HepG2 (cell line): ENCODE results near the gene TMEM218.

Experiments
- GATAD2A ChIP-seq: IDR thresholded peaks from 2 replicates; pipeline ENCODE4 v1.6.1; 2016
- KDM2A ChIP-seq: sonication (generic); formaldehyde crosslinking; IDR thresholded peaks from 2 replicates; pipeline ENCODE4 v1.4.0; 2020; ENCODE audit warnings: low read depth, missing genetic modification reagents, borderline replicate concordance
- NFYB ChIP-seq: sonication (generic); formaldehyde crosslinking; IDR thresholded peaks from 2 replicates; pipeline ENCODE4 v1.4.0; 2020; ENCODE audit warnings: missing genetic modification reagents
- POLR2AphosphoS5 ChIP-seq: IDR thresholded peaks from 2 replicates; pipeline ENCODE4 v1.6.1; 2012; ENCODE audit warnings: low read depth, low read length
- TAF1 ChIP-seq: sonication (generic); formaldehyde crosslinking; IDR thresholded peaks from 2 replicates; pipeline ENCODE4 v1.4.0; 2020; ENCODE audit warnings: missing genetic modification reagents
- ZNF615 ChIP-seq: sonication (generic); formaldehyde crosslinking; IDR thresholded peaks from 2 replicates; pipeline ENCODE4 v1.5.0; 2020; ENCODE audit warnings: mild to moderate bottlenecking, missing genetic modification reagents, borderline replicate concordance
- ZNF737 ChIP-seq: sonication (generic); formaldehyde crosslinking; IDR thresholded peaks from 2 replicates; pipeline ENCODE4 v1.5.0; 2020; ENCODE audit warnings: missing genetic modification reagents, mild to moderate bottlenecking, borderline replicate concordance
- TF ChIP-seq, protein P1 (sequence below): sonication (generic); formaldehyde crosslinking; IDR thresholded peaks from 2 replicates; pipeline ENCODE4 v1.5.0; 2020; ENCODE audit warnings: mild to moderate bottlenecking, missing genetic modification reagents, moderate library complexity

DNA sequence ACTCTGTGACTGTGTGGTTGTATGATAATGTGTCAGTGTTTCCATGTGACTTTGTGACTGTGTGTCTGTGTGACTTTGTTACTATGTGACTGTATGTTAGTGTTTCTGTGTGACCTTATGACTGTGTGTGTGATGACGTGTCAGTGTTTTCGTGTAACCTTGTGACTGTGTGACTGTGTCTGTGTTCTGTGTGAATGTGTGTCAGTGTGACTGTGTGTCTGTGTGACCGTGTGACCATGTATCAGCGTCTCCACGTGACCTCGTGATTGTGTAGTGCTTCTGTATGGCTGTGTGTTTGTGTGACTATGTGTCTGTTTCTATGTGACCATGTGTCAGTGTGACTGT, 43.6 kb upstream of the TMEM218 start:
- TF ChIP-seq ZNF737 (CRISPR knock-in tag), result no peak
- TF ChIP-seq NFYB (CRISPR knock-in tag), result no peak
- TF ChIP-seq, protein P1, sequence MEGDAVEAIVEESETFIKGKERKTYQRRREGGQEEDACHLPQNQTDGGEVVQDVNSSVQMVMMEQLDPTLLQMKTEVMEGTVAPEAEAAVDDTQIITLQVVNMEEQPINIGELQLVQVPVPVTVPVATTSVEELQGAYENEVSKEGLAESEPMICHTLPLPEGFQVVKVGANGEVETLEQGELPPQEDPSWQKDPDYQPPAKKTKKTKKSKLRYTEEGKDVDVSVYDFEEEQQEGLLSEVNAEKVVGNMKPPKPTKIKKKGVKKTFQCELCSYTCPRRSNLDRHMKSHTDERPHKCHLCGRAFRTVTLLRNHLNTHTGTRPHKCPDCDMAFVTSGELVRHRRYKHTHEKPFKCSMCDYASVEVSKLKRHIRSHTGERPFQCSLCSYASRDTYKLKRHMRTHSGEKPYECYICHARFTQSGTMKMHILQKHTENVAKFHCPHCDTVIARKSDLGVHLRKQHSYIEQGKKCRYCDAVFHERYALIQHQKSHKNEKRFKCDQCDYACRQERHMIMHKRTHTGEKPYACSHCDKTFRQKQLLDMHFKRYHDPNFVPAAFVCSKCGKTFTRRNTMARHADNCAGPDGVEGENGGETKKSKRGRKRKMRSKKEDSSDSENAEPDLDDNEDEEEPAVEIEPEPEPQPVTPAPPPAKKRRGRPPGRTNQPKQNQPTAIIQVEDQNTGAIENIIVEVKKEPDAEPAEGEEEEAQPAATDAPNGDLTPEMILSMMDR, result no peak
- TF ChIP-seq TAF1 (CRISPR knock-in tag), result no peak
- no peak for TF ChIP-seq POLR2AphosphoS5
- TF ChIP-seq ZNF615 (CRISPR knock-in tag), result no peak
- no peak for TF ChIP-seq GATAD2A (CRISPR knock-in tag)
- no peak for TF ChIP-seq KDM2A (CRISPR knock-in tag)
